Activated T-helper 9 cell treated with anti-CD3 and anti-CD28 coated beads, Interleukin-2, amount 50 U/mL, for 16 hours (primary cell): ENCODE data around the gene PPM1N.

ENCODE experiments used
- DNase-seq: peaks from one replicate; pipeline ENCODE4 v3.0.0-alpha.2; 2020; ENCODE audit warnings: low read depth

Gene PPM1N

DNA sequence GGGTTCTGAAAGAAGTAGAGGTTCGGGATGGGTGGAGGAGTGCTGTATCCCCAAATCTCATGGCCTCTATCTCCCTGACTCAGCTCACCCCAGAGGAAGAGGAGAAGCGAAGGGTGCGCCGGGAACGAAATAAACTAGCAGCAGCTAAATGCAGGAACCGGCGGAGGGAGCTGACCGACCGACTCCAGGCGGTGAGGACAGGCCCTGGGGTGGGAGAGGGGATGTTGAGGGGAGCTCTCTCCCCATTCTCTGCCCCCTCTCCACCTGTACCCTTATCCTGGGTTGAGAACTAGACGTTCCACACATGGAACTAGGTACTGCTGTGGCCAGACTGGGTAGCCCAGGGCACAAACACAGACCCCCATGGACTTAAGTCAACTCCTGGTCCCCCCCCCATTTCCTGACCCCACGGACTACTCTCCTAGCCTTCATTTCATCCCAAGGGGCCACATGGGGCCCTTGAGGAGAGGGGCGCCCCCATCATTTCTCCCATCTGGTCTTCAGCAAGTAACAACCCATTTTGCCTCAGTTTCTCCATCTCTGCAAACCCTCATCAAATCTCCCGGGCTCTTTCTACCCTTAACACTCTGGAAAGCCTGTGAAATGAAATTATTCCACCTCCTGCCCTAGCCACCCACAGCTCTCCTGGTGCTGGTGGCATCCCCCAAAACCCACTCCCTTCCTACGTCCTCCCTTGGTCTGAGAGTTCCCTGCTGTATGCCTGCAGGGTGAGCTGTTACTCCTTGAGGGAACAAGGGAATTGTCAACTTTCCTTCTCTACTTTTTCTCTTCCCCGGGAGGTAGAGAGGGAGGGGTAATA is 26.9 kb upstream of the PPM1N start:
- no peak for DNase-seq

DNA sequence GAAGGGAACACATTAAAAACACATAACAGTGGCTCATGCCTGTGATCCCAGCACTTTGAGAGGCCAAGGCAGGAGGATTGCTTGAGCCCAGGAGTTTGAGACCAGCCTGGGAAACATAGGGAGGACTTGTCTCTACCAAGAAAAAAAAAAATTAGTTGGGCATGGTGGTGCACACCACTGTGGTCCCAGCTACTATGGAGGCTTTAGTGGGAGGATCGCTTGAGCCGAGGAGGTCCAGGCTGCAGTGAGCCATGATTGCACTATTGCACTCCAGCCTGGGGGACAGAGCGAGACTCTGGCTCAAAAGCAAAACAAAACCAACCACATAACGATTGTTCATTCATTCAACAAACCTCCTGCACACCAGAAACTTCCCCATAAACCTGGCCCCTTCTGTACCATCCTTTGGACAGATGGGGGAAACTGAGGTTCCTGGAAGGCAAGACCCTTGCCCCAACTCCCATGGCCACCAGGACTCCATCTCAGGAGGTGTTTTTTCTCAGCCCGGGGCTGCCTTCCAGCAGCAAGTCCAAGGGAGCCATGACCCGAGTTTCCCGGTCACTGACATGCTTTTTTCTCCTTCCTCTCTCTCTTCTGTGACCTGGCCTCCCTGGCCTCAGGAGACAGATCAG is 26.2 kb upstream of the PPM1N start:
- DNase-seq: no peak

DNA sequence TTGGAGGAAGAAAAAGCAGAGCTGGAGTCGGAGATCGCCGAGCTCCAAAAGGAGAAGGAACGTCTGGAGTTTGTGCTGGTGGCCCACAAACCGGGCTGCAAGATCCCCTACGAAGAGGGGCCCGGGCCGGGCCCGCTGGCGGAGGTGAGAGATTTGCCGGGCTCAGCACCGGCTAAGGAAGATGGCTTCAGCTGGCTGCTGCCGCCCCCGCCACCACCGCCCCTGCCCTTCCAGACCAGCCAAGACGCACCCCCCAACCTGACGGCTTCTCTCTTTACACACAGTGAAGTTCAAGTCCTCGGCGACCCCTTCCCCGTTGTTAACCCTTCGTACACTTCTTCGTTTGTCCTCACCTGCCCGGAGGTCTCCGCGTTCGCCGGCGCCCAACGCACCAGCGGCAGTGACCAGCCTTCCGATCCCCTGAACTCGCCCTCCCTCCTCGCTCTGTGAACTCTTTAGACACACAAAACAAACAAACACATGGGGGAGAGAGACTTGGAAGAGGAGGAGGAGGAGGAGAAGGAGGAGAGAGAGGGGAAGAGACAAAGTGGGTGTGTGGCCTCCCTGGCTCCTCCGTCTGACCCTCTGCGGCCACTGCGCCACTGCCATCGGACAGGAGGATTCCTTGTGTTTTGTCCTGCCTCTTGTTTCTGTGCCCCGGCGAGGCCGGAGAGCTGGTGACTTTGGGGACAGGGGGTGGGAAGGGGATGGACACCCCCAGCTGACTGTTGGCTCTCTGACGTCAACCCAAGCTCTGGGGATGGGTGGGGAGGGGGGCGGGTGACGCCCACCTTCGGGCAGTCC is 25.5 kb upstream of the PPM1N start:
- no peak for DNase-seq

- no peak for DNase-seq
Measured at GRCh38 chr19:45473367-45473681, 24.9 kb upstream of the PPM1N start.

- DNase-seq: no peak
Measured at GRCh38 chr19:45473682-45474605, 24.3 kb upstream of the PPM1N start.

DNA sequence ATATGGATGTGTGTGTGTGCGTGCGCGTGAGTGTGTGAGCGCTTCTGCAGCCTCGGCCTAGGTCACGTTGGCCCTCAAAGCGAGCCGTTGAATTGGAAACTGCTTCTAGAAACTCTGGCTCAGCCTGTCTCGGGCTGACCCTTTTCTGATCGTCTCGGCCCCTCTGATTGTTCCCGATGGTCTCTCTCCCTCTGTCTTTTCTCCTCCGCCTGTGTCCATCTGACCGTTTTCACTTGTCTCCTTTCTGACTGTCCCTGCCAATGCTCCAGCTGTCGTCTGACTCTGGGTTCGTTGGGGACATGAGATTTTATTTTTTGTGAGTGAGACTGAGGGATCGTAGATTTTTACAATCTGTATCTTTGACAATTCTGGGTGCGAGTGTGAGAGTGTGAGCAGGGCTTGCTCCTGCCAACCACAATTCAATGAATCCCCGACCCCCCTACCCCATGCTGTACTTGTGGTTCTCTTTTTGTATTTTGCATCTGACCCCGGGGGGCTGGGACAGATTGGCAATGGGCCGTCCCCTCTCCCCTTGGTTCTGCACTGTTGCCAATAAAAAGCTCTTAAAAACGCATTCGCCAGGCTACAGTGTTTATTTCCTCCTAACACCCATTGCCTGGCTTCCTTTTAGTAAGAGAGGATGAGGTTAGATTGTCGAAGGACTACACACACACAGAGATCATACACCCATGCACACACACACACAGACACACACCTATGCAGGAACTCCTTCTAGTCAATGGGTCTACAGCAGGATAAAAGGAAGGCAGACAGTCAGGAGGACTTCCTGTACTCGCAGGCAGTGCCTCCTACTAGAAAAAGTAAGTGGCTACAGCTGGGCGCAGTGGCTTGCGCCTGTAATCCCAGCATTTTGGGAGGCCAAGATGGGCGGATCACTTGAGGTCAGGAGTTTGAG is 23.4 kb upstream of the PPM1N start:
- DNase-seq: no peak

DNA sequence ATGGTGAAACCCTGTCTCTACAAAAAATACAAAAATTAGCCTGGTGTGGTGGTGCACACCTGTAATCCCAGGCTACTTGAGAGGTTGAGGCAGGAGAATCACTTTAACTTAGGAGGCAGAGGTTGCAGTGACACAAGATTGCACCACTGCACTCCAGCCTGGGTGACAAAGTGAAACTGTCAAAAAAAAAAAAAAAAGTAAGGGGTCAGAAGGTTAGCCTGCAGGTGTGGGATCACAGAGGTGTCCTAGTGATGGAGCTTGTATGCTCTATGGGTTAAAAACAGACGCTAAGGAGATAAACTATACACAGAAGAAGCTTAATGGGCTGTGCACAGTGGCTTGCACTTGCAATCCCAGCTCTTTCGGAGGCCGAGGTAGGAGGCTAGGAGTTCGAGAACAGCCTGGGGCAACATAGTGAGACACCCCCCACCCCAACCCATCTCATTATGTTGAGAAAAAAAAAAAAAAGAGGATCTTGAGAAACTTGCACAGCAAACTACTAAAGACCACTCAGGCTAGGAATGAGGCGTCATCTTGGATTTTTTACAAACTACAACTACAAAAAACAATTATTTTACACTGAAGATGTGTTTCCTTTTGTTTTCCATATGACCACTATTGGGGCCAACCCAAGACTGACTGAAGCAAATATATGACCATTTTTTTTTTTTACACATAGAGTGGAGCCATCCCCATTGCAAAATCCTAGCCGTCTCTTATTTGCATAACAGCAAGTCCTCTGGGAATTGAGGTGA is 22.5 kb upstream of the PPM1N start:
- DNase-seq: no peak

GRCh38 chr19:45476304-45476703 is 21.9 kb upstream of the PPM1N start:
- DNase-seq: no peak

GRCh38 chr19:45477186-45477585 is 21.1 kb upstream of the PPM1N start:
- no peak for DNase-seq

GRCh38 chr19:45477713-45478453 is 20.4 kb upstream of the PPM1N start:
- DNase-seq: no peak

DNA sequence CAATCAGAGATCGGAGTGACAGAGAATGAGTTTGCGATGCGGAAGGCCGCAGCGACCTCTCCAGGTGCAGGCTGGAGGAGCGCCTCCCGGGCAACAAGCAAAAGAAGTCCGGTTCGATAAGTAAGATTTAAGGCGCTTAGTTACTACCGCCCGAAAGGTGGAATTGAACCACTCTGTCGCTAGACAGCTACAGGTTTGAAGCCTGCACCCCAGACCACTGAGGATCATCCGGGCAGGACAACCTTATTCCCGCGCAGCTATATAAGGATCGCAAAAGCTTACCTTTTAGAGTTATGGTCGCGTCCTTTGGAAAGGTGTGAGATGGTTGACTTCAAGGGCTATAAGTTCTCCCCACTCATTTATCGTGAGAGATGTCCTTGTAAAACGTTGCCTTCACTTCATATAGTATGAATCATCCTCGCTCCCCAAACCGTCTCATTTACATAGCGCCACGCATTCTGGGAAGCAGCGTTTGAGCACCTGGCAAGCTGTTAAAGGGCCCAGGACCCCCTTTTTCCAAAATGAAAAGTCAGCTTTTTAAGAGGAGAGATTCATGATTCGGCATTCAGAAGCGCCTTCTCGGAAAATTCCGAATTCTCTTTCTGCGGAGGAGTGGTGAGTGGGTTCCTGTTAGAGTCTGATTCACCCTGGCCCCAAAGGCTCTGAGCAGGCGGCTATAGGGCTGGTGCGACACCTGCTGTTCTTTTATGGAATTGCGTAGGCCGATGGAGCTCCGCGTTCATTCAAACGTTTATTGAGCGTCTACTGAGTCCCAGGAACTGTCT is 19.6 kb upstream of the PPM1N start:
- peak; percentile 81 for DNase-seq

GRCh38 chr19:45483033-45483432 is 15.2 kb upstream of the PPM1N start:
- no peak for DNase-seq

DNA sequence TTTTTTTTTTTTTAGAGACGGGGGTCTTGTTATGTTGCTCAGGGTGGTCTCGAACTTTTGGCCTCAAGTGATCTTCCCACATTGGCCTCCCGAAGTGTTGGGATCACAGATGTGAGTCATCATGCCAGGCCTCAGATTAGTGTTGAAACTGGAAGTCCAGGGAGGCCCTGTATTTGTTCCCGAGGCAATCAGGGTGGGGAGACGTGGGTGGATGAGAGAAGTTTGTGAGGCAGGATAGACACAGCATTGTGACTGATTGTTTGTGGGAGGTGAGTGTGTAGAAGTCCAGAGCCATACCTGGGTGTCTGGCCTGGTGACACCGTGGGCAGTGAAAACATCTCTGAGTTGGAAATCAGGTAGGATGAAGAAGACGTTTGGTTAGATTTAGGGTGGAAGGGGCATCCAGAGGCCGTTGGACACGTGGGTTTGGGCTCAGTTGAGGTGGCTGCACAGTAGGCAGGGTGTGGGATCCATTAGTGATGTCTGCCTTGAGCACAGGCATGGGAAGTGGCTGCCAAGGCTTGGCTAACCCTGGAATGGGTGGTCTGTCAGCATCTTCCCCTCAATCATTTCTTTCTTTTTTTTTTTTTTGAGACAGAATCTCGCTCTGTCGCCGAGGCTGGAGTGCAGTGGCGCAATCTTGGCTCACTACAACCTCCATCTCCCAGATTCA is 13.8 kb upstream of the PPM1N start:
- DNase-seq: no peak

- peak; percentile 95 for DNase-seq
Measured at GRCh38 chr19:45485305-45486077, 12.8 kb upstream of the PPM1N start.

- no peak for DNase-seq
Measured at GRCh38 chr19:45488708-45489107, 9.5 kb upstream of the PPM1N start.

GRCh38 chr19:45489216-45489855 is 8.9 kb upstream of the PPM1N start:
- DNase-seq: no peak

- no peak for DNase-seq
Measured at GRCh38 chr19:45492137-45492626, 6.1 kb upstream of the PPM1N start.
